PC-9 (cell line): ENCODE data around the gene AGAP1.

Experiments
- CTCF ChIP-seq: fragments of 200-600 bp; sonication (generic); conservative IDR thresholded peaks from 2 replicates; pipeline ENCODE4 v1.6.1; 2017; ENCODE audit warnings: mixed run types, antibody characterized with exemption, mild to moderate bottlenecking, moderate library complexity
- EZH2 ChIP-seq: fragments of 200-600 bp; sonication (generic); IDR thresholded peaks from 2 replicates; pipeline ENCODE4 v1.8.0; 2017; ENCODE audit warnings: antibody characterized with exemption, low read depth

- no peak for TF ChIP-seq CTCF
- no peak for TF ChIP-seq EZH2
Observed at GRCh38 chr2:236175548-236176150, 681.8 kb downstream of the AGAP1 start.
